Tibial nerve (tissue), 4 donors: Measurements from ENCODE around the gene PELI2. TPM values are rescaled to one million over a fixed set of nuclear protein-coding genes. Genes with fewer than 3 reads are reported as not detected.
A peak's percentile ranks its signal among the peaks of the same experiment; 100 is the strongest.

ENCODE experiments used
- DNase-seq, 2 donors: peaks; one replicate each; pipeline ENCODE4 v3.0.0-alpha.2; 2019; ENCODE audit warnings: low spot score in 2 of 2
- H3K27ac ChIP-seq, 4 donors: fragments of 200-600 bp; sonication (generic) in 3 of 4; one replicate each; pipeline ENCODE4 v1.5.1; 2017 to 2019; ENCODE audit warnings: mild to moderate bottlenecking in 1 of 4
- H3K27me3 ChIP-seq, 2 donors: fragments of 200-600 bp; sonication (generic) in 1 of 2; one replicate each; pipeline versions ENCODE4 v1.5.1 to v1.6.0; 2017 to 2019
- H3K36me3 ChIP-seq, 3 donors: fragments of 200-600 bp; sonication (generic); one replicate each; pipeline ENCODE4 v1.5.1; 2018 to 2019
- H3K4me1 ChIP-seq, 4 donors: fragments of 200-600 bp; sonication (generic) in 3 of 4; one replicate each; pipeline ENCODE4 v1.5.1; 2017 to 2019
- H3K4me3 ChIP-seq, 4 donors: fragments of 200-600 bp; sonication (generic) in 3 of 4; one replicate each; pipeline ENCODE4 v1.5.1; 2017 to 2019; ENCODE audit warnings: mild to moderate bottlenecking in 1 of 4, moderate library complexity in 1 of 4
- H3K9me3 ChIP-seq, 4 donors: fragments of 200-600 bp; sonication (generic) in 3 of 4; one replicate each; pipeline ENCODE4 v1.5.1; 2017 to 2019
- CTCF ChIP-seq, 5 experiments: fragments of 200-600 bp in 3 of 5; fragments of 450-650 bp in 2 of 5; sonication (generic) in 3 of 5; IDR thresholded peaks; one replicate each; pipeline ENCODE4 v1.5.1; 2016 to 2019; ENCODE audit warnings: antibody characterized with exemption in 5 of 5, mild to moderate bottlenecking in 3 of 5, moderate library complexity in 2 of 5
- EP300 ChIP-seq, 2 donors: sonication (generic); formaldehyde crosslinking; IDR thresholded peaks; one replicate each; pipeline ENCODE4 v1.6.1; 2017; ENCODE audit warnings: antibody characterized with exemption in 2 of 2, mild to moderate bottlenecking in 1 of 2
- POLR2A ChIP-seq, 2 donors: fragments of 450-650 bp; IDR thresholded peaks; one replicate each; pipeline ENCODE4 v1.6.1; 2017; ENCODE audit warnings: antibody characterized with exemption in 2 of 2, mild to moderate bottlenecking in 2 of 2, moderate library complexity in 2 of 2
- WGBS, 2 donors: methylation state at CpG; one replicate each; pipeline ENCODE4 v1.1.5; 2018; 5-methylcytosine and 5-hydroxymethylcytosine counted together
- total RNA-seq, 4 donors: library from RNA; depleted of rRNA; stranded (reverse); fragments of >200 nt; gene quantifications; one replicate each; pipeline ENCODE4 v1.1.0, GENCODE V29; 2016

The PELI2 gene
- total RNA-seq, 4 donors from 2014 or later: 20.1 to 42.3 (median 35.1) TPM

- TF ChIP-seq EP300 (IDR thresholded peaks at IDR 0.05) (no peak), CTCF (IDR thresholded peaks at IDR 0.05) (no peak)
- Histone ChIP-seq H3K36me3 (no peaks in the 10 kb centered on the region), H3K4me1 (peaks cover 0 to 52% (median 13%) of the 10 kb centered on the region in 4 donors), H3K27ac (no peak overlapping the region), H3K27me3 (no peaks in the 10 kb centered on the region), H3K4me3 (no peak overlapping the region), H3K9me3 (no peaks in the 10 kb centered on the region)
- no peak for DNase-seq
- 96% methylated on average over 1 of the region's 1 CpG for WGBS, 2 donors
Measured at GRCh38 chr14:56197150-56197549, 78.9 kb downstream of the PELI2 start.

DNA sequence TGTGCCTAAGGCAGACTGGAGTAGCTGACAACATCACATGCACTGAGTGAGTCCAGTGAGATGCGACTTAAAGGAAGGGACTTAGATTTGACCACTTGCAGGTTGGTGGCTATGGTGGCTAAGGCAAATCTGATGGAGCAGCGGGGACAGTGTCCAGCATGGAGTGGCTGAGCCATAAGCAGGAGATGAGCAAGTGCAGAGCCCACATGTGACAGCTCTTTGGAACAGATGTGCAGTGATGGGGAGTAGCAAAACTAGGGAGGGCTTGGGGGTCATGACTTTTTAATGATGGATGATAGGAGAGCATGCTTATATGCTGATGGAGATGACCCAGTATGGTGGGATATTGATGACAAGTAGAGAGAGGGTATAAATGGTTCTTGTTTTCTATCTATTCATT is 80.2 kb downstream of the PELI2 start:
- no peak for DNase-seq
- H3K4me3 ChIP-seq: no peak overlapping the region
- WGBS, 2 donors: 98 to 100% methylated on average over 2 of the region's 2 CpGs
- H3K27me3 ChIP-seq: no peaks in the 10 kb centered on the region
- TF ChIP-seq POLR2A (IDR thresholded peaks at IDR 0.05): no peak
- TF ChIP-seq EP300 (IDR thresholded peaks at IDR 0.05): no peak
- TF ChIP-seq CTCF (IDR thresholded peaks at IDR 0.05): no peak
- H3K4me1 ChIP-seq: peaks cover 0 to 46% (median 13%) of the 10 kb centered on the region in 4 donors
- H3K36me3 ChIP-seq: no peaks in the 10 kb centered on the region
- H3K9me3 ChIP-seq: no peaks in the 10 kb centered on the region
- H3K27ac ChIP-seq: peak overlapping the region in 3 of 4 donors; percentile 15 to 75 (median 74)

DNA sequence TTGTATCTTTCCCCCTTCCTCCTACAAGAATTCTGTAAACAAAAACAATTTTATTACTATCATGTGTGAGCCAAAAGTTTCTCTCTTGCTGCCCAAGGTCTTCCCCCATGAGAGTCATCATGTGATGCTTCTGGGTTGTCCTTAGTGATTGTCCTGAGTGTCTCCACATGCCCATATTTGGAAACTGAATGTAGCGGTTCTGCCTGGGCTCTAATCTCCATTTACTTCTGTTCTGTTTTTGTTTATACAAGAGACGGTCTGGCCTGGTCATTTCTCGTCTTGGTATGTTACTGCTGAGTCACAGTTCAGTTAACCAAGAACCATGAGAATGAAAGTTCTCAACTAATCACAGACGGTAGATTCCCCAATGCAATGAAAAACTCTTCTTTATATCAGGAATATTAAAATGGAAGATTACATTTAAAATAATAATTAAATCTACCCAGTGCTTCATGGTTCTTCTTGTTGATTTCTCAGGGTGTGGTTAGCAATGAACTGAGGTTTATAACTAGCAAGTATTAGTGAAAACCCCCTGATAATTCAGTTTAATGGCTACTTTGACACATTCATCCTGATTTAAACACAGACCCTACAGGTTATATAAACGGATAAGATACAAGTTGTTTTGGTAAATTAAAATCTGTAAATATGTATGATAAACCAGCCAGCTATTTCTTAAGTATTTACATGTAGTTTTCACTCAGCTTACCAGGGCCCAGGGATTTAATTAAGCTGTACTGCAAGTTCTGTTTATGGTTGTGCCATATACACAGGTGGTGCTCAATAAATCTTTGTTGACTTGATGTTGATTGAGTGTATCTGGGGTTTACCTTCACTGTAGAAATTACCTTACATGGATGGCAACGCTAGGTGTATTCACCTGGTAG is 81.1 kb downstream of the PELI2 start:
- no peaks in the 10 kb centered on the region for H3K9me3 ChIP-seq
- TF ChIP-seq EP300 (IDR thresholded peaks at IDR 0.05) (peak; percentile 68 to 71), POLR2A (IDR thresholded peaks at IDR 0.05) (no peak)
- no peaks in the 10 kb centered on the region for H3K36me3 ChIP-seq
- H3K4me1 ChIP-seq: peaks cover 0 to 46% (median 13%) of the 10 kb centered on the region in 4 donors
- H3K27me3 ChIP-seq: no peaks in the 10 kb centered on the region
- H3K4me3 ChIP-seq: no peak overlapping the region
- WGBS, 2 donors: 36 to 45% methylated on average over 6 of the region's 6 CpGs
- H3K27ac ChIP-seq: peak overlapping the region in 3 of 4 donors; percentile 45 to 75 (median 74)
- peak; percentile 22 to 78 for DNase-seq

- Histone ChIP-seq H3K4me1 (peaks cover 0 to 41% (median 13%) of the 10 kb centered on the region in 4 donors), H3K4me3 (no peak overlapping the region), H3K27ac (peak overlapping the region in 3 of 4 donors; percentile 45 to 75 (median 74)), H3K27me3 (no peaks in the 10 kb centered on the region), H3K9me3 (no peaks in the 10 kb centered on the region), H3K36me3 (no peaks in the 10 kb centered on the region)
- DNase-seq: no peak
- TF ChIP-seq CTCF (IDR thresholded peaks at IDR 0.05) (no peak), EP300 (IDR thresholded peaks at IDR 0.05) (no peak), POLR2A (IDR thresholded peaks at IDR 0.05) (no peak)
- 80 to 81% methylated on average over 7 of the region's 7 CpGs for WGBS, 2 donors
Measured at GRCh38 chr14:56199982-56200577, 81.9 kb downstream of the PELI2 start.

GRCh38 chr14:56202256-56202655 is 84.0 kb downstream of the PELI2 start:
- Histone ChIP-seq H3K9me3 (no peaks in the 10 kb centered on the region), H3K27ac (no peak overlapping the region), H3K4me1 (peaks cover 0 to 40% (median 13%) of the 10 kb centered on the region in 4 donors), H3K4me3 (no peak overlapping the region), H3K36me3 (no peaks in the 10 kb centered on the region), H3K27me3 (no peaks in the 10 kb centered on the region)
- WGBS, 2 donors: 50 to 56% methylated on average over 2 of the region's 2 CpGs
- TF ChIP-seq POLR2A (IDR thresholded peaks at IDR 0.05) (no peak), EP300 (IDR thresholded peaks at IDR 0.05) (no peak), CTCF (IDR thresholded peaks at IDR 0.05) (no peak)
- DNase-seq: no peak
